H1 (cell line): ENCODE measurements around the gene ANKUB1. TPM values are rescaled to one million over a fixed set of nuclear protein-coding genes. Genes with fewer than 3 reads are reported as not detected.

Source experiments
- CTCF ChIA-PET: fragments of 300-600 bp; sonication (Branson Sonifier 250); formaldehyde crosslinking; loops from one replicate; lab custom pipeline; 2021; ENCODE audit not compliant: partially characterized antibody; lab: Charles Lee
- POLR2A ChIA-PET: fragments of 300-600 bp; sonication (Branson Sonifier 250); formaldehyde crosslinking; loops from one replicate; lab custom pipeline; 2021; ENCODE audit warnings: inconsistent platforms; ENCODE audit not compliant: partially characterized antibody; lab: Charles Lee
- DNase-seq, 2 experiments: peaks; one replicate each; pipeline versions ENCODE4 v3.0.0 to v3.0.0-alpha.2; 2010 to 2022; ENCODE audit warnings: low spot score in 2 of 2, low read depth in 1 of 2, mixed read lengths in 1 of 2
- FAIRE-seq: peaks from 2 replicates; lab custom pipeline; 2011; peaks lifted over from hg19 to GRCh38; lab: Jason Lieb, UNC
- H2AFZ ChIP-seq: 2 replicates; pipeline ENCODE4 v1.8.1; 2012; ENCODE audit warnings: low read length, inconsistent platforms
- H2AK5ac ChIP-seq: 2 replicates; pipeline ENCODE4 v1.6.1; 2013; ENCODE audit warnings: low read depth, low read length
- H2BK120ac ChIP-seq: replicated peaks from 2 replicates; pipeline ENCODE3; 2013; ENCODE audit warnings: low read depth, low read length, inconsistent platforms
- H2BK12ac ChIP-seq: 2 replicates; pipeline ENCODE4 v1.6.1; 2013; ENCODE audit warnings: low read depth, low read length
- H2BK15ac ChIP-seq: 2 replicates; pipeline ENCODE4 v1.6.1; 2013; ENCODE audit warnings: low read length
- H2BK20ac ChIP-seq: 2 replicates; pipeline ENCODE4 v1.6.1; 2013; ENCODE audit warnings: low read length
- H2BK5ac ChIP-seq: 2 replicates; pipeline ENCODE4 v1.6.1; 2013; ENCODE audit warnings: low read depth, low read length
- H3K14ac ChIP-seq: 2 replicates; pipeline ENCODE4 v1.6.1; 2013; ENCODE audit warnings: inconsistent platforms; ENCODE audit not compliant: insufficient read length
- H3K18ac ChIP-seq: 2 replicates; pipeline ENCODE4 v1.6.1; 2013; ENCODE audit warnings: low read length; ENCODE audit errors: extremely low read depth
- H3K23ac ChIP-seq: 2 replicates; pipeline ENCODE4 v1.6.1; 2013; ENCODE audit warnings: inconsistent platforms; ENCODE audit not compliant: insufficient read length
- H3K23me2 ChIP-seq: 2 replicates; pipeline ENCODE4 v1.6.1; 2013; ENCODE audit warnings: low read depth, low read length
- H3K27ac ChIP-seq: 2 replicates; pipeline ENCODE4 v1.6.1; 2011; ENCODE audit warnings: low read depth, low read length, inconsistent platforms
- H3K27me3 ChIP-seq, 4 experiments: replicated peaks in 1 of 4; 1 replicate in 1 of 4; 2 replicates in 3 of 4; pipeline versions ENCODE4 v1.6.1 to v1.8.1; 2011 to 2013; ENCODE audit warnings: low read length in 3 of 4, mild to moderate bottlenecking in 3 of 4, inconsistent platforms in 2 of 4, mixed read lengths in 2 of 4, moderate library complexity in 1 of 4; ENCODE audit not compliant: control insufficient read depth in 3 of 4, insufficient read depth in 3 of 4; ENCODE audit errors: extremely low read depth in 1 of 4
- H3K36me3 ChIP-seq, 4 experiments: 2 replicates each; pipeline versions ENCODE4 v1.6.1 to v1.8.1; 2011 to 2013; ENCODE audit warnings: mild to moderate bottlenecking in 4 of 4, low read length in 3 of 4, moderate library complexity in 2 of 4, control low read depth in 1 of 4, inconsistent platforms in 1 of 4; ENCODE audit not compliant: insufficient read depth in 4 of 4, control insufficient read depth in 2 of 4
- H3K4ac ChIP-seq: replicated peaks from 2 replicates; pipeline ENCODE3; 2013; ENCODE audit warnings: low read length, low read depth, mixed read lengths, inconsistent platforms; ENCODE audit not compliant: insufficient read length
- H3K4me1 ChIP-seq, 4 experiments: replicated peaks in 1 of 4; 1 replicate in 1 of 4; 2 replicates in 3 of 4; pipeline versions ENCODE4 v1.6.1 to v1.8.1; 2011 to 2013; ENCODE audit warnings: low read length in 3 of 4, inconsistent platforms in 2 of 4, mixed read lengths in 1 of 4; ENCODE audit not compliant: insufficient read depth in 4 of 4, control insufficient read depth in 3 of 4
- H3K4me2 ChIP-seq, 2 experiments: 2 replicates each; pipeline versions ENCODE4 v1.6.1 to v1.8.1; 2011 to 2013; ENCODE audit warnings: low read depth in 2 of 2, low read length in 2 of 2, control low read depth in 1 of 2, inconsistent platforms in 1 of 2, mild to moderate bottlenecking in 1 of 2; ENCODE audit not compliant: insufficient read depth in 1 of 2
- H3K4me3 ChIP-seq, 4 experiments: fragments of 200-600, 300-600 bp in 1 of 4; sonication (generic), shearing (Covaris generic), sonication (Bioruptor Twin) in 1 of 4; 2 replicates each; pipeline versions ENCODE4 v1.5.1 to v1.8.1; 2011 to 2016; ENCODE audit warnings: low read length in 4 of 4, low read depth in 3 of 4, control low read depth in 2 of 4, inconsistent platforms in 2 of 4, mild to moderate bottlenecking in 2 of 4, mixed read lengths in 1 of 4, moderate library complexity in 1 of 4; ENCODE audit not compliant: insufficient read depth in 2 of 4; ENCODE audit errors: extremely low read depth in 1 of 4
- H3K56ac ChIP-seq: replicated peaks from 2 replicates; pipeline ENCODE3; 2013; ENCODE audit warnings: low read depth, mild to moderate bottlenecking, mixed read lengths, low read length, inconsistent platforms; ENCODE audit not compliant: insufficient read length
- H3K79me1 ChIP-seq: 2 replicates; pipeline ENCODE4 v1.6.1; 2013; ENCODE audit warnings: low read depth, low read length, control low read depth
- H3K79me2 ChIP-seq, 2 experiments: 2 replicates each; pipeline versions ENCODE4 v1.6.1 to v1.8.1; 2012 to 2013; ENCODE audit warnings: low read length in 2 of 2, mild to moderate bottlenecking in 2 of 2, inconsistent platforms in 1 of 2; ENCODE audit not compliant: insufficient read depth in 2 of 2, control insufficient read depth in 1 of 2
- H3K9ac ChIP-seq, 4 experiments: replicated peaks in 1 of 4; 1 replicate in 1 of 4; 2 replicates in 3 of 4; pipeline versions ENCODE4 v1.6.1 to v1.8.1; 2011 to 2013; ENCODE audit warnings: low read depth in 3 of 4, low read length in 3 of 4, control low read depth in 2 of 4, mild to moderate bottlenecking in 2 of 4, moderate library complexity in 2 of 4, inconsistent platforms in 1 of 4; ENCODE audit errors: extremely low read depth in 1 of 4
- H3K9me3 ChIP-seq, 2 experiments: 2 replicates each; pipeline versions ENCODE4 v1.6.1 to v1.8.1; 2012 to 2013; ENCODE audit warnings: mild to moderate bottlenecking in 2 of 2, moderate library complexity in 2 of 2, control low read depth in 1 of 2, inconsistent platforms in 1 of 2, low read depth in 1 of 2, low read length in 1 of 2, mixed read lengths in 1 of 2; ENCODE audit not compliant: insufficient read depth in 2 of 2
- H4K20me1 ChIP-seq, 2 experiments: replicated peaks in 1 of 2; 2 replicates each; pipeline versions ENCODE3 to v1.8.1; 2011 to 2013; ENCODE audit warnings: inconsistent platforms in 2 of 2, low read length in 2 of 2, mild to moderate bottlenecking in 1 of 2; ENCODE audit not compliant: insufficient read depth in 2 of 2, control insufficient read depth in 1 of 2
- H4K5ac ChIP-seq: 2 replicates; pipeline ENCODE4 v1.6.1; 2013; ENCODE audit warnings: low read length, low read depth, mixed read lengths, inconsistent platforms; ENCODE audit not compliant: insufficient read length
- H4K8ac ChIP-seq: 2 replicates; pipeline ENCODE4 v1.8.0; 2013; ENCODE audit warnings: mild to moderate bottlenecking, moderate library complexity, low read length, inconsistent platforms; ENCODE audit not compliant: insufficient read depth; ENCODE audit errors: extremely low read depth
- H4K91ac ChIP-seq: replicated peaks from 2 replicates; pipeline ENCODE3; 2013; ENCODE audit warnings: low read length, mixed read lengths, inconsistent platforms; ENCODE audit not compliant: insufficient read length
- ASH2L ChIP-seq: fragments of 200-600, 300-600 bp; sonication (generic); IDR thresholded peaks from one replicate; pipeline ENCODE4 v1.7.1; 2017; ENCODE audit warnings: low read length
- ATF3 ChIP-seq: IDR thresholded peaks from 2 replicates; pipeline ENCODE4 v1.6.1; 2011; ENCODE audit warnings: low read depth, mild to moderate bottlenecking, low read length; ENCODE audit not compliant: insufficient read depth
- CBX5 ChIP-seq: fragments of 300-800, 300-1000 bp; sonication (generic); IDR thresholded peaks from 2 replicates; pipeline ENCODE4 v1.7.1; 2016; ENCODE audit warnings: antibody characterized with exemption, low read length, low read depth
- EGR1 ChIP-seq: IDR thresholded peaks from 2 replicates; pipeline ENCODE4 v1.6.1; 2011; ENCODE audit warnings: low read depth, low read length, borderline replicate concordance
- FOSL1 ChIP-seq: IDR thresholded peaks from 2 replicates; pipeline ENCODE4 v1.6.1; 2011; ENCODE audit warnings: mild to moderate bottlenecking, low read depth, low read length, moderate library complexity; ENCODE audit not compliant: insufficient read depth
- GABPA ChIP-seq: IDR thresholded peaks from 2 replicates; pipeline ENCODE4 v1.6.1; 2011; ENCODE audit warnings: mild to moderate bottlenecking, low read length, moderate library complexity, borderline replicate concordance; ENCODE audit not compliant: insufficient read depth
- GTF2F1 ChIP-seq: IDR thresholded peaks from 2 replicates; pipeline ENCODE4 v1.6.1; 2012; ENCODE audit warnings: low read depth, low read length, improper control_type of control experiment, borderline replicate concordance
- HDAC6 ChIP-seq: IDR thresholded peaks from one replicate; pipeline ENCODE4 v1.7.1; 2012; ENCODE audit warnings: low read depth, mild to moderate bottlenecking, inconsistent platforms, low read length, moderate library complexity
- KDM4A ChIP-seq: IDR thresholded peaks from one replicate; pipeline ENCODE4 v1.7.1; 2012; ENCODE audit warnings: low read depth, mild to moderate bottlenecking, moderate library complexity, low read length, inconsistent platforms; ENCODE audit not compliant: severe bottlenecking
- MAX ChIP-seq: IDR thresholded peaks from 2 replicates; pipeline ENCODE4 v1.6.1; 2012; ENCODE audit warnings: inconsistent platforms
- POLR2AphosphoS5 ChIP-seq: IDR thresholded peaks from 2 replicates; pipeline ENCODE4 v1.6.1; 2011; ENCODE audit warnings: low read depth, low read length
- SAP30 ChIP-seq: fragments of 300-600 bp; sonication (generic); IDR thresholded peaks from 2 replicates; pipeline ENCODE4 v1.7.1; 2012; ENCODE audit warnings: low read length, moderate library complexity, mild to moderate bottlenecking, inconsistent platforms; ENCODE audit not compliant: insufficient read depth, insufficient replicate concordance
- SIX5 ChIP-seq: IDR thresholded peaks from 2 replicates; pipeline ENCODE4 v1.6.1; 2011; ENCODE audit warnings: mild to moderate bottlenecking, low read depth, low read length
- SP1 ChIP-seq: IDR thresholded peaks from 2 replicates; pipeline ENCODE4 v1.6.1; 2011; ENCODE audit warnings: low read depth, low read length
- WGBS, 2 experiments: shearing (Covaris generic) in 1 of 2; methylation state at CpG; one replicate each; pipeline versions ENCODE4 v1.1.6 to v1.1.7; 2013 to 2015; ENCODE audit warnings: low lambda C conversion rate in 2 of 2, mixed read lengths in 2 of 2, inconsistent platforms in 1 of 2, low coverage in 1 of 2, missing lambda C conversion rate in 1 of 2; ENCODE audit not compliant: insufficient replicate concordance in 2 of 2, insufficient coverage in 1 of 2, insufficient read length in 1 of 2; ENCODE audit errors: extremely low coverage in 1 of 2, missing lambda C conversion rate in 1 of 2; 5-methylcytosine and 5-hydroxymethylcytosine counted together
- polyA plus RNA-seq, 7 experiments: library from polyadenylated mRNA; depleted of rRNA in 3 of 7; stranded (reverse) in 5 of 7; unstranded in 2 of 7; fragments of >200 nt in 5 of 7; fragments of 200-250 nt in 2 of 7; gene quantifications; 1 replicate in 5 of 7; 2 replicates in 1 of 7; 4 replicates in 1 of 7; pipeline versions ENCODE4 v1.2.1 to v1.2.3, GENCODE V29; 2011 to 2013; ENCODE audit warnings: missing spikeins in 2 of 7, mixed read lengths in 2 of 7
- total RNA-seq: library from RNA; stranded (reverse); fragmentation: NEBNext Ultra II Directional; extraction: Animal tissue kit (Norgen Biotek cat#: 25700); gene quantifications from 2 replicates; pipeline ENCODE4 v1.2.1, GENCODE V29; 2021

The ANKUB1 gene
- total and polyA plus RNA-seq, 2 of the 8 experiments (the other 6 are each of a cell fraction or from before 2014, with no cell fraction given) = not detected

GRCh38 chr3:149819432-149819831, 27.1 kb upstream of the ANKUB1 start:
- POLR2A ChIA-PET = no interaction called here
- FAIRE-seq = peak; percentile 42
- no peak overlapping the region for H4K91ac ChIP-seq
- TF ChIP-seq KDM4A = no peak
- no peak for TF ChIP-seq ATF3
- no peak for TF ChIP-seq CBX5
- no peak for TF ChIP-seq GABPA
- TF ChIP-seq SAP30 = no peak
- no peak for TF ChIP-seq HDAC6
- no peak for TF ChIP-seq POLR2AphosphoS5
- no peak for TF ChIP-seq GTF2F1
- no peak for TF ChIP-seq MAX
- no peak for TF ChIP-seq SP1
- TF ChIP-seq FOSL1 = no peak
- TF ChIP-seq ASH2L = no peak
- TF ChIP-seq SIX5 = no peak
- no peak for TF ChIP-seq EGR1

More at GRCh38 chr3:149819432-149819831, 27.1 kb upstream of the ANKUB1 start:
- DNase-seq = no peak
- H3K27ac ChIP-seq = no peak overlapping the region
- no peaks in the 10 kb centered on the region for H3K36me3 ChIP-seq
- 83% methylated on average over 1 of the region's 1 CpG; no CpG with 5 or more reads in 1 of the 2 experiments for WGBS, 2 experiments
- no peak overlapping the region for H3K4ac ChIP-seq
- CTCF ChIA-PET = interaction anchor here (0.7 to 2.6 kb wide), 8 partner anchors 11 to 331 kb away, joined by 3 to 13 read pairs (median 3); no protein-coding TSS in a partner anchor
- H4K20me1 ChIP-seq = peaks cover 0 to 2% of the 10 kb centered on the region in 2 experiments
- H2AFZ ChIP-seq = no peak overlapping the region
- no peak overlapping the region for H2BK20ac ChIP-seq
- H3K4me1 ChIP-seq = peaks cover 0 to 3% (median 0%) of the 10 kb centered on the region in 4 experiments; a peak in 1 of 7 replicates
- H2BK12ac ChIP-seq = no peak overlapping the region
- no peak overlapping the region for H3K23ac ChIP-seq
- no peaks in the 10 kb centered on the region; the same call in 1 of the 2 replicates for H3K79me1 ChIP-seq
- H3K4me2 ChIP-seq = no peak overlapping the region
- H2AK5ac ChIP-seq = no peak overlapping the region
- H3K23me2 ChIP-seq = no peaks in the 10 kb centered on the region
- no peak overlapping the region for H3K9ac ChIP-seq
- no peak overlapping the region for H4K8ac ChIP-seq
- H2BK5ac ChIP-seq = no peak overlapping the region
- no peak overlapping the region for H2BK120ac ChIP-seq
- no peaks in the 10 kb centered on the region for H3K27me3 ChIP-seq
- no peak overlapping the region for H3K14ac ChIP-seq
- H3K18ac ChIP-seq = no peak overlapping the region
- no peaks in the 10 kb centered on the region for H3K9me3 ChIP-seq
- no peak overlapping the region for H3K56ac ChIP-seq
- peaks cover 0 to 100% of the 10 kb centered on the region in 2 experiments; a peak in 3 of 4 replicates for H3K79me2 ChIP-seq
- no peak overlapping the region for H3K4me3 ChIP-seq
- H2BK15ac ChIP-seq = no peak overlapping the region
- no peak overlapping the region for H4K5ac ChIP-seq
